ENCODE data around the gene PLEKHG2.

Gene PLEKHG2

GRCh38 chr19:39386557-39386956 lies 25.9 kb upstream of the PLEKHG2 start:
- DNase-seq: no peak

GRCh38 chr19:39388657-39389056 lies 23.8 kb upstream of the PLEKHG2 start:
- no peak for DNase-seq

- no peak for DNase-seq
Observed at GRCh38 chr19:39389631-39390414, 22.6 kb upstream of the PLEKHG2 start.

GRCh38 chr19:39390451-39390750 lies 22.1 kb upstream of the PLEKHG2 start:
- peak in 1 of 2 experiments; percentile 31 for DNase-seq

- DNase-seq: peak; percentile 98 to 99
Observed at GRCh38 chr19:39390751-39391437, 21.6 kb upstream of the PLEKHG2 start, which contains the start of the genes MED29 and PAF1. Gene MED29, plus strand, starts transcription at chr19:39391378. Its CDS starts 45 bp downstream, at chr19:39391423. Gene PAF1, minus strand, starts transcription at chr19:39391106. Its CDS starts 242 bp downstream, at chr19:39390864.

- DNase-seq: peak; percentile 72 to 80
Observed at GRCh38 chr19:39397360-39398296, 14.8 kb upstream of the PLEKHG2 start.

- DNase-seq: peak in 1 of 2 experiments; percentile 0
Observed at GRCh38 chr19:39398297-39398864, 14.1 kb upstream of the PLEKHG2 start.

- no peak for DNase-seq
Observed at GRCh38 chr19:39399668-39400050, 12.8 kb upstream of the PLEKHG2 start.

GRCh38 chr19:39400061-39400460 lies 12.4 kb upstream of the PLEKHG2 start:
- DNase-seq: no peak

- no peak for DNase-seq
Observed at GRCh38 chr19:39401070-39401548, 11.4 kb upstream of the PLEKHG2 start.

- no peak for DNase-seq
Observed at GRCh38 chr19:39401549-39402345, 10.7 kb upstream of the PLEKHG2 start.

- DNase-seq: peak; percentile 69 to 79
Observed at GRCh38 chr19:39402346-39403300, 9.8 kb upstream of the PLEKHG2 start.

GRCh38 chr19:39403331-39404312 lies 8.8 kb upstream of the PLEKHG2 start:
- DNase-seq: peak; percentile 83 to 86

- no peak for DNase-seq
Observed at GRCh38 chr19:39405261-39405957, 7.1 kb upstream of the PLEKHG2 start.

- DNase-seq: peak; percentile 43 to 53
Observed at GRCh38 chr19:39405958-39406655, 6.4 kb upstream of the PLEKHG2 start.

GRCh38 chr19:39406656-39407409 lies 5.6 kb upstream of the PLEKHG2 start, which contains the start of gene ZFP36:
Gene ZFP36, plus strand, starts transcription at chr19:39406847. Its CDS starts 58 bp downstream, at chr19:39406905.
- peak; percentile 64 to 65 for DNase-seq

- DNase-seq: no peak
Observed at GRCh38 chr19:39407410-39407659, 5.1 kb upstream of the PLEKHG2 start.
